ENCODE data around the gene CUBN.

The CUBN gene

GRCh38 chr10:16853201-16853600 is 276.4 kb downstream of the CUBN start:
- DNase-seq = no peak
- peak; percentile 22; the same call in 1 of the 2 replicates for TF ChIP-seq CTCF (IDR thresholded peaks at IDR 0.05; ENCODE audit: low read depth, low read length)

GRCh38 chr10:16852624-16853023 is 277.0 kb downstream of the CUBN start:
- H3K27me3 ChIP-seq (ENCODE audit: insufficient read depth, low read depth, severe bottlenecking) = no peaks in the 10 kb centered on the region
- no peak for TF ChIP-seq CTCF (IDR thresholded peaks at IDR 0.05; ENCODE audit: low read depth, low read length)
- H3K9me3 ChIP-seq (ENCODE audit: severe bottlenecking) = no peaks in the 10 kb centered on the region
- no peak for DNase-seq
- no peak overlapping the region for H3K4me3 ChIP-seq (ENCODE audit: low read depth, low read length)
- H3K27ac ChIP-seq = no peak overlapping the region
- H3K36me3 ChIP-seq = no peaks in the 10 kb centered on the region

More at GRCh38 chr10:16853201-16853600, 276.4 kb downstream of the CUBN start:
- no peak overlapping the region for H3K27ac ChIP-seq
- no peak overlapping the region for H3K4me3 ChIP-seq (ENCODE audit: low read depth, low read length)
- no peaks in the 10 kb centered on the region for H3K27me3 ChIP-seq (ENCODE audit: insufficient read depth, low read depth, severe bottlenecking)
- H3K9me3 ChIP-seq (ENCODE audit: severe bottlenecking) = no peaks in the 10 kb centered on the region
- no peaks in the 10 kb centered on the region for H3K36me3 ChIP-seq

- no peak for DNase-seq
- TF ChIP-seq CTCF (IDR thresholded peaks at IDR 0.05; ENCODE audit: low read depth, low read length) = no peak
- Histone ChIP-seq H3K27ac (no peak overlapping the region), H3K9me3 (ENCODE audit: severe bottlenecking) (no peaks in the 10 kb centered on the region), H3K4me3 (ENCODE audit: low read depth, low read length) (no peak overlapping the region), H3K27me3 (ENCODE audit: insufficient read depth, low read depth, severe bottlenecking) (no peaks in the 10 kb centered on the region), H3K36me3 (no peaks in the 10 kb centered on the region)
These were observed 281.0 kb downstream of the CUBN start for GRCh38 chr10:16848562-16849154.

- no peak for TF ChIP-seq CTCF (IDR thresholded peaks at IDR 0.05; ENCODE audit: low read depth, low read length)
- no peak for DNase-seq
- no peak overlapping the region for H3K4me3 ChIP-seq (ENCODE audit: low read depth, low read length)
- no peaks in the 10 kb centered on the region for H3K9me3 ChIP-seq (ENCODE audit: severe bottlenecking)
- H3K27ac ChIP-seq = no peak overlapping the region
- no peaks in the 10 kb centered on the region for H3K27me3 ChIP-seq (ENCODE audit: insufficient read depth, low read depth, severe bottlenecking)
- no peaks in the 10 kb centered on the region for H3K36me3 ChIP-seq
These were observed 282.0 kb downstream of the CUBN start for GRCh38 chr10:16847644-16848043.

- H3K27ac ChIP-seq = no peak overlapping the region
- no peak for TF ChIP-seq CTCF (IDR thresholded peaks at IDR 0.05; ENCODE audit: low read depth, low read length)
- DNase-seq = no peak
- H3K36me3 ChIP-seq = no peaks in the 10 kb centered on the region
- no peaks in the 10 kb centered on the region for H3K27me3 ChIP-seq (ENCODE audit: insufficient read depth, low read depth, severe bottlenecking)
- no peak overlapping the region for H3K4me3 ChIP-seq (ENCODE audit: low read depth, low read length)
- no peaks in the 10 kb centered on the region for H3K9me3 ChIP-seq (ENCODE audit: severe bottlenecking)
These were observed 284.4 kb downstream of the CUBN start for GRCh38 chr10:16845248-16845647.

- TF ChIP-seq CTCF (IDR thresholded peaks at IDR 0.05; ENCODE audit: low read depth, low read length) = no peak
- H3K9me3 ChIP-seq (ENCODE audit: severe bottlenecking) = no peaks in the 10 kb centered on the region
- no peaks in the 10 kb centered on the region for H3K36me3 ChIP-seq
- no peak overlapping the region for H3K4me3 ChIP-seq (ENCODE audit: low read depth, low read length)
- H3K27me3 ChIP-seq (ENCODE audit: insufficient read depth, low read depth, severe bottlenecking) = no peaks in the 10 kb centered on the region
- no peak for DNase-seq
- H3K27ac ChIP-seq = no peak overlapping the region
These were observed 286.2 kb downstream of the CUBN start for GRCh38 chr10:16843252-16843870.
